Activated CD8-positive, alpha-beta memory T cell treated with anti-CD3 and anti-CD28 coated beads, Interleukin-2, amount 10 ng/mL, durations not matched to agents 7 days and 5 days (primary cell): ENCODE data around the gene MCOLN1. TPM values are rescaled to one million over a fixed set of nuclear protein-coding genes. Genes with fewer than 3 reads are reported as not detected.
A peak's percentile ranks its signal among the peaks of the same experiment; 100 is the strongest.

ENCODE experiments used
- ATAC-seq: fragments of 150-1000 bp; cut with Tn5 transposase; one replicate; pipeline ENCODE4 v1.10.0; 2021; ENCODE audit warnings: moderate library complexity
- CTCF ChIA-PET: fragments of 350-600 bp; sonication (Branson Sonifier 250); formaldehyde crosslinking; loops from one replicate; lab custom pipeline; 2021; ENCODE audit warnings: antibody characterized with exemption; lab: Charles Lee
- DNase-seq: peaks from one replicate; pipeline ENCODE4 v3.0.0-alpha.2; 2020
- H3K27ac Mint-ChIP-seq: one replicate; pipeline ENCODE4 v1.8.0; 2021; ENCODE audit warnings: mild to moderate bottlenecking, mixed read lengths
- H3K27me3 Mint-ChIP-seq: one replicate; pipeline ENCODE4 v1.8.0; 2021; ENCODE audit warnings: mixed read lengths
- H3K36me3 Mint-ChIP-seq: one replicate; pipeline ENCODE4 v1.8.0; 2021; ENCODE audit warnings: mild to moderate bottlenecking, mixed read lengths
- H3K4me1 Mint-ChIP-seq: one replicate; pipeline ENCODE4 v1.8.0; 2021; ENCODE audit warnings: mixed read lengths
- H3K4me3 Mint-ChIP-seq: one replicate; pipeline ENCODE4 v1.8.0; 2021; ENCODE audit warnings: mild to moderate bottlenecking, moderate library complexity, mixed read lengths
- H3K9me3 Mint-ChIP-seq: one replicate; pipeline ENCODE4 v1.8.0; 2022; ENCODE audit warnings: low read depth, mixed read lengths
- total RNA-seq, 2 experiments: library from RNA; stranded (reverse); gene quantifications; one replicate each; pipeline ENCODE4 v1.2.3, GENCODE V29; 2021

MCOLN1 gene
- total RNA-seq, 2 experiments from 2014 or later: 15.8 to 20.7 TPM

- H3K36me3 Mint-ChIP-seq: no peaks in the 10 kb centered on the region
- H3K27ac Mint-ChIP-seq: no peak overlapping the region
- H3K4me3 Mint-ChIP-seq: peak overlapping the region; percentile 73
- ATAC-seq (no peak), DNase-seq (no peak)
- CTCF ChIA-PET: interaction anchor here (0.7 to 3.4 kb wide), 9 partner anchors 11 to 381 kb away, joined by 3 to 37 read pairs (median 3); partner anchors contain the start of genes MAP2K7, PNPLA6 and TRAPPC5
- peaks cover 9% of the 10 kb centered on the region for H3K4me1 Mint-ChIP-seq
- H3K27me3 Mint-ChIP-seq: no peaks in the 10 kb centered on the region
- H3K9me3 Mint-ChIP-seq: no peaks in the 10 kb centered on the region
Measured at GRCh38 chr19:7522923-7523667, 671 bp downstream of the MCOLN1 start.

GRCh38 chr19:7524523-7524922 lies 2.1 kb downstream of the MCOLN1 start:
- no peaks in the 10 kb centered on the region for H3K9me3 Mint-ChIP-seq
- CTCF ChIA-PET: interaction anchor here (1.6 to 3.4 kb wide), 2 partner anchors 10 to 156 kb away, joined by 5 to 37 read pairs; partner anchors contain the start of genes PNPLA6 and TRAPPC5
- no peak for ATAC-seq
- no peak overlapping the region for H3K27ac Mint-ChIP-seq
- no peaks in the 10 kb centered on the region for H3K27me3 Mint-ChIP-seq
- DNase-seq: no peak
- no peak overlapping the region for H3K4me3 Mint-ChIP-seq
- peaks cover 9% of the 10 kb centered on the region for H3K4me1 Mint-ChIP-seq
- H3K36me3 Mint-ChIP-seq: peaks cover 2% of the 10 kb centered on the region

GRCh38 chr19:7524992-7525739 lies 2.7 kb downstream of the MCOLN1 start:
- Mint-ChIP-seq H3K36me3 (peaks cover 2% of the 10 kb centered on the region), H3K27me3 (no peaks in the 10 kb centered on the region), H3K9me3 (no peaks in the 10 kb centered on the region), H3K4me3 (no peak overlapping the region), H3K4me1 (peaks cover 9% of the 10 kb centered on the region), H3K27ac (no peak overlapping the region)
- CTCF ChIA-PET: interaction anchor here (1.3 kb wide), 1 partner anchor 156 kb away, joined by 4 read pairs; the partner anchor contains the start of gene TRAPPC5
- DNase-seq: no peak
- no peak for ATAC-seq

GRCh38 chr19:7526059-7526929 lies 3.9 kb downstream of the MCOLN1 start:
- H3K4me1 Mint-ChIP-seq: peaks cover 9% of the 10 kb centered on the region
- H3K36me3 Mint-ChIP-seq: peaks cover 3% of the 10 kb centered on the region
- H3K4me3 Mint-ChIP-seq: no peak overlapping the region
- H3K9me3 Mint-ChIP-seq: no peaks in the 10 kb centered on the region
- ATAC-seq (no peak), DNase-seq (no peak)
- no peak overlapping the region for H3K27ac Mint-ChIP-seq
- H3K27me3 Mint-ChIP-seq: no peaks in the 10 kb centered on the region
- CTCF ChIA-PET: interaction anchor here (1.3 kb wide), 1 partner anchor 155 kb away, joined by 4 read pairs; the partner anchor contains the start of gene TRAPPC5

- peaks cover 3% of the 10 kb centered on the region for H3K36me3 Mint-ChIP-seq
- CTCF ChIA-PET: no interaction called here
- no peak overlapping the region for H3K4me3 Mint-ChIP-seq
- no peak for DNase-seq
- H3K9me3 Mint-ChIP-seq: no peaks in the 10 kb centered on the region
- H3K4me1 Mint-ChIP-seq: peaks cover 4% of the 10 kb centered on the region
- H3K27ac Mint-ChIP-seq: no peak overlapping the region
- ATAC-seq: no peak
- H3K27me3 Mint-ChIP-seq: no peaks in the 10 kb centered on the region
Measured at GRCh38 chr19:7527516-7528191, 5.2 kb downstream of the MCOLN1 start.

GRCh38 chr19:7528192-7528519 lies 5.7 kb downstream of the MCOLN1 start:
- H3K4me1 Mint-ChIP-seq: peaks cover 8% of the 10 kb centered on the region
- CTCF ChIA-PET: no interaction called here
- no peak overlapping the region for H3K4me3 Mint-ChIP-seq
- ATAC-seq (no peak), DNase-seq (no peak)
- no peak overlapping the region for H3K27ac Mint-ChIP-seq
- H3K27me3 Mint-ChIP-seq: no peaks in the 10 kb centered on the region
- no peaks in the 10 kb centered on the region for H3K9me3 Mint-ChIP-seq
- peaks cover 4% of the 10 kb centered on the region for H3K36me3 Mint-ChIP-seq

- Mint-ChIP-seq H3K4me1 (peaks cover 6% of the 10 kb centered on the region), H3K4me3 (no peak overlapping the region), H3K27ac (no peak overlapping the region), H3K36me3 (peaks cover 4% of the 10 kb centered on the region), H3K9me3 (no peaks in the 10 kb centered on the region), H3K27me3 (no peaks in the 10 kb centered on the region)
- no peak for DNase-seq
- CTCF ChIA-PET: no interaction called here
- ATAC-seq: no peak
Measured at GRCh38 chr19:7528522-7529245, 6.3 kb downstream of the MCOLN1 start.

GRCh38 chr19:7529246-7529600 lies 6.8 kb downstream of the MCOLN1 start:
- H3K9me3 Mint-ChIP-seq: no peaks in the 10 kb centered on the region
- H3K27me3 Mint-ChIP-seq: no peaks in the 10 kb centered on the region
- H3K4me1 Mint-ChIP-seq: peaks cover 8% of the 10 kb centered on the region
- no peak overlapping the region for H3K4me3 Mint-ChIP-seq
- H3K27ac Mint-ChIP-seq: no peak overlapping the region
- DNase-seq: no peak
- no peak for ATAC-seq
- CTCF ChIA-PET: no interaction called here
- H3K36me3 Mint-ChIP-seq: peaks cover 4% of the 10 kb centered on the region

- DNase-seq (no peak), ATAC-seq (no peak)
- H3K27me3 Mint-ChIP-seq: no peaks in the 10 kb centered on the region
- peaks cover 8% of the 10 kb centered on the region for H3K4me1 Mint-ChIP-seq
- no peak overlapping the region for H3K4me3 Mint-ChIP-seq
- H3K9me3 Mint-ChIP-seq: no peaks in the 10 kb centered on the region
- CTCF ChIA-PET: no interaction called here
- H3K27ac Mint-ChIP-seq: no peak overlapping the region
- peaks cover 4% of the 10 kb centered on the region for H3K36me3 Mint-ChIP-seq
Measured at GRCh38 chr19:7529610-7530490, 7.4 kb downstream of the MCOLN1 start.

GRCh38 chr19:7533281-7533885 lies 11.0 kb downstream of the MCOLN1 start:
- CTCF ChIA-PET: interaction anchor here (6.1 kb wide), 1 partner anchor 10 kb away, joined by 37 read pairs; the partner anchor contains the start of gene MCOLN1
- no peak for ATAC-seq
- peaks cover 18% of the 10 kb centered on the region for H3K4me1 Mint-ChIP-seq
- H3K36me3 Mint-ChIP-seq: peaks cover 13% of the 10 kb centered on the region
- peak overlapping the region; percentile 78 for H3K27ac Mint-ChIP-seq
- H3K4me3 Mint-ChIP-seq: peak overlapping the region; percentile 93
- no peaks in the 10 kb centered on the region for H3K27me3 Mint-ChIP-seq
- DNase-seq: no peak
- H3K9me3 Mint-ChIP-seq: no peaks in the 10 kb centered on the region

- CTCF ChIA-PET: interaction anchor here (6.1 kb wide), 1 partner anchor 11 kb away, joined by 37 read pairs; the partner anchor contains the start of gene MCOLN1
- Mint-ChIP-seq H3K4me3 (peak overlapping the region; percentile 93), H3K27ac (peak overlapping the region; percentile 79), H3K27me3 (no peaks in the 10 kb centered on the region), H3K36me3 (peaks cover 17% of the 10 kb centered on the region), H3K9me3 (no peaks in the 10 kb centered on the region), H3K4me1 (peaks cover 20% of the 10 kb centered on the region)
- peak; percentile 89 for DNase-seq
- peak; percentile 41 for ATAC-seq
Measured at GRCh38 chr19:7533925-7534480, 11.6 kb downstream of the MCOLN1 start.
